ENCODE data around the gene SOHLH2.

Gene SOHLH2, protein sequence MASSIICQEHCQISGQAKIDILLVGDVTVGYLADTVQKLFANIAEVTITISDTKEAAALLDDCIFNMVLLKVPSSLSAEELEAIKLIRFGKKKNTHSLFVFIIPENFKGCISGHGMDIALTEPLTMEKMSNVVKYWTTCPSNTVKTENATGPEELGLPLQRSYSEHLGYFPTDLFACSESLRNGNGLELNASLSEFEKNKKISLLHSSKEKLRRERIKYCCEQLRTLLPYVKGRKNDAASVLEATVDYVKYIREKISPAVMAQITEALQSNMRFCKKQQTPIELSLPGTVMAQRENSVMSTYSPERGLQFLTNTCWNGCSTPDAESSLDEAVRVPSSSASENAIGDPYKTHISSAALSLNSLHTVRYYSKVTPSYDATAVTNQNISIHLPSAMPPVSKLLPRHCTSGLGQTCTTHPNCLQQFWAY

DNA sequence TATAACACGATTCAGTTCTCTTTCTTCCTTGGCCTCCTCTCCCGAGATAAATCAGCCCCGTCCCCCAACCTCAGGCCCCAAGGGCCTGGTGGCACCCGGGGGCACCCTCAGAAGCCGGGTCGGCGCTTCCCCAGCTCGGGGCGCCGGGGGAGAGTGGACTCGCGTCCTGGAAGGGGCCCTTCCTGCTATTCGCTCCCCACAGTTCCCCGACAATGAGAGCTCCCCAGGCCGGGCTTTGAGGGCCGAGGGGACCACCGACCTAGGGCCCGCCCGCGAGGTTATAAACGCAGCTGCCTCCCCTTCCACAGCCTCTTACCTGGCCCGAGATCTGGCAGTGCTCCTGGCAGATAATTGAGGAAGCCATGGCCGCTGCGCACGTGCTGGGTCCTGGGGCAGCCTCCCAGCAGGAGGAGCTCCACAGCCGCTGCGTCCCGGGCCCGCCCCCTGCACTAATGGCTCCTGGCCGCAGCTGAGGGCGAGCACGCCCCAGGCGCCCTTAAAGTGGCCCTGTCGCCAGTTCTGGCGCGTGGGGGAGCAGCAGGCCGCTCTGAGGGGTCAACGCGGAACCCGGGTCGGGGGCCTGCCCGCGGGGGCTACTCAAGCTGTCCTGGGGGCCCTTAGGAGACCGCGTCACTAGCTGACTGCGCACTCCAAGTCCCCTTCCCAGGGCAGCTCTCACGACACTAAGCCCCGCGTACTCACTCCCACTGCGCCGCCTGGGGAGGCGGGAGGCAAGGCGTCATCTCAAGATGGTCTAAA lies at the start of gene SOHLH2:
SOHLH2 (minus strand) TSS at position 394 of the 759 bp plus-strand sequence; CDS start at position 364, 30 bp downstream.
- DNase-seq (ENCODE audit: low spot score) = no peak

DNA sequence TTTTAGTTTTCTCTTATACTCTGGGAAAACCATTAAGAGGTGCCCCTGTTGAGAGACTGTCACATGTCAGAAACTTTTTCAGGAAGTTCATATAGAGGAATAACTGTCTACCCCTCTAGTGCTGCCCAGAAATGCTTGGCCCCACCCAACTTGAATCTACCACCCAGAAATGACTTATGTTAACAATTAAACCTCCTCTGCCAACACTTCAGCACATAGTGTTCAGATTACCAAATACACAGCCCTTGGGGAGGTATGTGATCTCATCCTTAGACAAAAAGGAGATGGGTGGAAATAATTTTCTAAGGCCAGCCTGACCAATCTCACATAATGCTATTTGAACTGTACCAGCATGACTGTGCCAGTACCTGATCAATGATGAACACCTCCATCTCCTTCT lies 47.6 kb upstream of the SOHLH2 start:
- no peak for DNase-seq (ENCODE audit: low spot score)

DNA sequence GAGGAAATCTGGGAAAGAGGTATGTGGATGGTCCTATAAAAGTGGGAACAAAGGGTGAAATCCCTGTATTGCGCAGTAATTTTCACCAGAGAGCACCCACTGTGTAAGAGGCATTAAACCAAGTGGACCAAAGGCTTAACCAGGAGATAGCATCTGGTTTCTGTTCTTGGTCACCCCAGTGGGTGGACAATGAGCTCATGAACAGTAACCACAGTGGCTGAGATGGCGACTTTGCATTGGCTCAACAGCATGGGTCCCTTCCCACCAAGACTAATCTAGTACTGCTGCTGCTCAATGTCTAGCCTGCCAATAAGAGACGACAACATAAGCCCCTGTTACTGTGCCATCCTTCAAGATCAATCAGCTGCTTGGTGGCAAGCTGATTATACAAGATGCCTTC lies 46.7 kb upstream of the SOHLH2 start:
- DNase-seq (ENCODE audit: low spot score) = no peak

DNA sequence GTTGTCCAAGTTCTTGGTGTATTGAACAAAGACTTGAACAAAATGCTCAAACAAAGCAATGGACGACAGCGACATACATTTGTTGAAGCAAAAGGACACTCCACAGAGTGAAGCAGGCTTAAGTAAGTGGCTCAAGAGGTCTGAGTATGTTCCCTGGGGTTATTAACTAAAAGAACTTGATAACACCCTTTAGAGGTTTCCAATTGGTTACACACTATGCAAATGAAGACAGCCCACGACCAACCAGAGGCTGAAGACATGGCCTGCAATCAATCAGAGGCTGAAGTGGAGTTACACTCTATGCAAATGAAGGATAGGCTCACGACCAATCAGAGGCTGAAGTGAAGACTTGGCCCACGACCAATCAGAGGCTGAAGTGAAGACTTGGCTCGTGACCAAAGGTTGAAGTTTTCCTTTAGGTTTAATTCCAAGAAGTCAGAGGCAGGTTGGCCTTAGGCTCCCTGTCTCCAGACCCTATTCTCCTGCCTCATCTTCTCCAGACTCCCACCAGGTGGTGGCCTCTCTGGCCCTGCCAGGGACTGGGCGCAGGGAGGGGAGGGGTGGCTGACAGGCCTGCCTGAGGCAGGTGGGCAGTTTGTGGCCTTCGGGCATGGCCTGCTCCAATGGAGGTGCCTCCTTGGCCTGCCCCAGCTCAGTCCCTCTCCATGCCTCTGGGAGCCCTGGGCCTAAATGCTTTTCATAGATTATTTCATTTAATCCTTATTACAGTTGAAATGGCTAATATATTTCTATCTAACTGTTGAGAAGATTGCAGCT lies 45.2 kb upstream of the SOHLH2 start:
- DNase-seq (ENCODE audit: low spot score) = no peak

DNA sequence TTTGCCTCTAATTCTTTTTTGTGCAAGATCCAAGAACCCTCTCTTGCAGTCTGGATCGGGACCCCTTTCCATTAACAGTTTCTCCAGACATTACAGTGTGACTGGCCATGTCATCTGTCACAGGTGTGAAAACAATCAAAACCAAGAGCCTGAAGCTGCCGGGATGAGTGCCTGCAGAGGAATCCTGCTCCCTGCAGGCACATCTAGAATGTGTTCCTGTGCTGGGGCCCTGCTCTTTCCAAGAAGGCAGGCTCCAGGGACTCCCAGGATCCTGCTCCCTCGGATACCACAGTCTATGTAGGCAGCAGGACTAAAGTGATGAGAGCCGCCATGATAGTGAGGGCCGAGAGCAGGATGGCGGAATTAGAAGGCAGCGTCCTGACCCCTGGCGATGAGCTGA lies 44.5 kb upstream of the SOHLH2 start:
- DNase-seq (ENCODE audit: low spot score) = no peak

DNA sequence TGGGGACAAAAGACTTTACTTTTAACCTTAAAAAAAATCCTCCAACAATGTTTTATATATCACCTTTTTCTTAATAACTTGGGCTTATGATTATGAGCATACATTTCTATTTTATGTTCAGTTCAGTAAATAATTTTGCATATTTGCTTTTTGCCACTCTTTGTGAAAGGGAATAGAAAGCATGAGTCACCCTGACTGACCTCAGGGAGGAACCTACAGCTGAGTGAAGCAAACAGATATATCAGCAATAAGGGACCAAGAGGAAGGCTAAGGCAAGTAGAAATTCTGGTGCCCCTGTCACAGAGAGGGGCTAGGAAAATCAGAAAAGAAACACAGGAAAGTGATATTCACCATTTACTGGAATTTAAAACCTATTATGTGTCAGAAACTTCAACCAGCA lies 37.2 kb upstream of the SOHLH2 start:
- no peak for DNase-seq (ENCODE audit: low spot score)

DNA sequence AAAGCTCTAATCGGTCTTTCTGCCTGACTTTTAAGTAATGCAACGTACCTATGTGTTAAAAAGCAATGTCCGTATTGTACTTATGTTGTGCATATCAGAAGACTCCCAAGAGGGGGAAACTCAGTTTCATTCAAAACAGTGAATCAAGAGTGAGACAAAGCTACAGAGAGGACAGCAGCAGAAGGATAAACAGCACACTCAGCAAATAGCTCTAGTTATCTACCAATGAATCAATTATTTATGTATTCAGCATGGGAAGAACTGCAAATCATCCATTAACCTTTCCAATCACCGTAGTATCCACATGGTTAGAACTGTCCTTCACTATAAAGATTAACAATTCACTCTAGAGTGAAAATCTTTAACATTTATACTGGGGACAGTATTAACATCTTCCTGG lies 36.7 kb upstream of the SOHLH2 start:
- DNase-seq (ENCODE audit: low spot score) = no peak

DNA sequence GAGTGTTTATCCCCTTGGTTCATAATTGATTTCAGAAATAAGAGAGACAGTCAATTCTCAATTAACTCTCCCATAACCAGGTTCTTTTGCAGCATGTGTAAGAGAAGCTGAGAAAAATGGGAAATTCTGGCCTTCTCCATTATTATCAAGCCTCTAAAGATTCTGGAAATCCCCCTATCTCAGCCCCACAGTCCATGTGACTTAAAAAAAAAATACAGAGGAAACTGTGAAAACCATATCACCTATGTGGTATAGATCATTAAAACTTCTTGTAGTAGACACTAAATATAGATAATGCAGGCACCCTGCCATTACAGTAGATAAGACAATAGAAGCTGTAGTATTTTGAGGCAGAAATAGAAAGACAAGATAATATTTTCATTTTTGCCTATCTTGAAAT lies 34.3 kb upstream of the SOHLH2 start:
- no peak for DNase-seq (ENCODE audit: low spot score)

DNA sequence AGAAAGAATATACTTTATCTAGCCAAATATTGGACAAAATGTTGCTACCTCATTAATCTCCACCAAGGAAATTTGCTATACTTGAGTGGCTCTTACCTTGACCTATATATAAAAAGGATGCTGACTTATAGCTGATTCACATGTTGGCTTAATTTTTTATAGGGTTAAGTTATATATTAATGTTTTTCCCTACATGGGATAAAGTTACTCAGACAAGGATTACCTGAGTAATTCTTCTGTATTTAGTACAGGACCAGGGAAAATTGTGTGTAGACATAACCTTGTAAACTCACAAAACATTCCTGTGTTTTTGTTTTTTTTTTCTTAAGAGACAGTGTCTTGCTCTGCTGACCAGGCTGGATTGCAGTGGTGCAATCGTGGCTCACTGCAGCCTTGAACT lies 30.6 kb upstream of the SOHLH2 start:
- no peak for DNase-seq (ENCODE audit: low spot score)

DNA sequence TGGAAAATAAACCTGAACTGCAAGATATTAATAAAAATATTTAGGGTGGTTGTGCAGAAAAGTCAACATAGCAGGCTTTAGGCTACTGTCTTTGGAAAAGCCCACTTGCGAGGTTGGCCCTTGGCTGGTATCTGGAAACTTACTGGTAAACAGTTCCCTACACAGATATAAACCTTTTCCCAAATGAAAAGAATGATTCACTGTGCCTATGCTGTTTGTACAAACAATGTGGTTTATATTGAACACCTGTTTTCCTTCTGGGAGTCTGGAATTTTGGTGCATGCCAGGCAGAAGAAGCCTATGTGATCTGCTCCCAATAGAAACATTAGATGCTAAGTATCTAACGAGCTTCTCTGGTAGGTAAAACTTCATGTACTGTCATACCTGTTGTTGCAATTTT lies 29.7 kb upstream of the SOHLH2 start:
- no peak for DNase-seq (ENCODE audit: low spot score)

DNA sequence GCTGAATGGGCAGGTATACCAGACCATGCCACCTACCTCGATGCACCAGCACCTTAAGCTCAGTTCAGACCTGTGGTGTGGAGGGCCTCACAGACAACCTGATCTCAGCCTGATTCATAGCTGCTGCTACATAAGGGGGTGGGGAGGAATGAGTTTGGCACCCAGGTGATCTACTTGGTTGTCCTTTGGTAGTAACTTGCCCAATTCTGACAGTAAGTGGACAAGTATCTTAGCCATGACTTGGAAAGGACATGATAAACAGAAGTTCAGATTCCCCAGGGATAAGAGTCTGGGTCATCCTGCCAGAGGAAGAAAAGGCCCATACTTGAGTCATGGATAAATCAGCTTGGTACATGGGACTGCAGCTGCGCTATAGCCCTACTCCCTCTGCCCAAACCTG lies 28.4 kb upstream of the SOHLH2 start:
- DNase-seq (ENCODE audit: low spot score) = no peak

DNA sequence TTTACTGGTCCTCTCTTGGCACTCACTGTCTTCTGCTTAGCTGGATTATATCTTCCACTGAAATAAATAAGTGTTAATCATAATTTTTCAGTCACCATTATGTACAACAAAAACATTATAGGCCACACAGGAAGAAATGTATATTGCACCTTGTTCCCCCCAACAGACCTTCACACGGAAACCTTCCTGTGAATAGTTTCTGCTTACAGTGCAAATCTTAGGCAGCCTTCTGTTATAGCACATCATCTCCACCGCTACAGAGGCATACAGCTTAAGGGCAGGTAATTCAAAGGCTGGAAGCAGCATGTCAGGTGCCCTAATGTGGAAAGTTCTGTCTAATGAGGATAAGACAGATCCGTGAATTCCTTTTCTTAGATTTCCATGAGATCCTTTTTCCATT lies 16.9 kb upstream of the SOHLH2 start:
- DNase-seq (ENCODE audit: low spot score) = no peak

DNA sequence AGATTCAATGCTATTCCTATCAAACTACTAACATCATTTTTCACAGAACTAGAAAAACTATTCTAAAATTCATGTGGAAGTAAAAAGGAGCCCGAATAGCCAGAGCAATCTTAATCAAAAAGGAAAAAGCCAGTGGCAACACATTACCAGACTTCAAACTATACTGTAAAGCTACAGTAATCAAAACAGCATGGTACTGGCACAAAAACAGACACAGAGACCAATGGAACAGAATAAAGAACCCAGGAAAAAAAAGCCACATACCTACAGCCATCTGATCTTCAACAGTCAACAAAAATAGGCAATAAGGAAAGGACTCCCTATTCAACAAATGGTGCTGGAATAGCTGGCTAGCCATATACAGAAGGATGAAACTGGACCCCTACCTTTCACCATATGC lies 10.4 kb upstream of the SOHLH2 start:
- DNase-seq (ENCODE audit: low spot score) = no peak

DNA sequence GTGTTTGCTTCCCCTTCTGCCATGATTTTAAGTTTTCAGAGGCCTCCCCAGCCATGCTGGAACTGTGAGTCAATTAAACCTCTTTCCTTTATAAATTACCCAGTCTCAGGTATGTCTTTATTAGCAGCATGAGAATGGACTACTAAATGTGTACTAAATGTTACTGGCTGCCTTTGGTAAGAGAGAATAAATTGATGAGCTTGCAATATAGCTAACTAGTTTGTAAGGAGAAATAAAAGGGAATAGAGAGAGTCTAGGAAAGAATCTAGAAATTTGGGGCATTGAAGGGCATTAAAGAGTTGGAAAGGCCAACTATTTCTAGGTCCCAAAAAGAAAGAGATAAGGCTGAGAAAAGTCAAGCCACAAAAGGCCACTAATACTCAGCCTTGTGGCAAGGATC lies 5.5 kb upstream of the SOHLH2 start:
- no peak for DNase-seq (ENCODE audit: low spot score)

DNA sequence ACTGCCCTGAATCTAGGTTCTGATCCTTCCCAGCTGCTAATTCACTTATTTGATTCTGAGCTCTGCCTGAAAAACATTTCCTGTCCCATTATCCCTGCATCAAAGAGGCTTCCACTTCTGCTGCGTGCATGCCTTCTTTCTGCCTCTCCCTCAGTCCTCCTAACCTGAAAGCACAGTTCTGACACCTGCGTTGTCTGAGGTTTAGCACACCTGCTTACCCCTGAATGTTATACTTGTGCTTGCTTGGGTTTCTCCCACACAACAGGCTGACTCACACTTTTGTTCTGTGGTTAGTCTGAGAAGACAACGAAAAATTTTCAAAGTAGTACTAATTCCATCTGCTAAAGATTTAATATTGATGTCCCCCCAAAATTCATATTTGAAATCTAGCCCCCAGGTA lies 3.1 kb upstream of the SOHLH2 start:
- DNase-seq (ENCODE audit: low spot score) = no peak

DNA sequence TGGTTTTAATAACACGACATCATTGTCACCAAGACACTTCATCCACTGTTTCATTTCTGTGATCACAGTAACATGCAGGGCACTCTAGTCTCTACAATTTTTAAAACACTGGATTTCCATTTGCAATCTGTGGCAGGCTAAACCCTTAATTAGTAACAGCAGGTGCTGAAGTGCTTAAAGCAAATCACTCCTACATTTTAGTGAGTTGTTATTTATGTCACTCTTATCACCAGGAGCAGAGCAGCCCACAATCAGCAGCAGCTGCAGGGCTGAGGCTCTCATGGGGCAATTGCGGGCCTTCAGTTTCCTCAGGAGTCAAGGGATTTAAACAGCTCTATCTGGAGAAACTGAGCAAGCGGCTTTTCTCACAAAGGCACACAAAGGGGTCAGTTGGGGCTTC lies 1.6 kb downstream of the SOHLH2 start:
- DNase-seq (ENCODE audit: low spot score) = no peak

DNA sequence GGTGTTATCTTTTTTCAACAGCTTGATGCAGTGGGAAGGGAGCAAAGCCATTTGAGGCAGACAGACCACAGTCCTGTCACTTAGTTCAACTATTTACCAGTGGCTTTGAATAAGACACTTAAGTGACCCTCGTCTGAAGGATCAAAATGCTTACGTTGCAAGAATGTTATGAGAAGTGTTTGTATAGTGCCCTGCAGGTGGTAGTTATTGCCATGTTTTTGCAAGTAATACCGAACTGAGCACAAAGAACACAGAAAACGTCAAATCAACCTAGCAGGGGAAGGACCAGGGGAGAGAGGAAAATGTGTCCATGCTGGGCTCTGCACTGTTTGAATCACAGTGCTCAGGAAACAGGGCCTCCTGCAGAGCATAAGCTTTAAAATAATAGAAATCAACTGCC lies 2.8 kb downstream of the SOHLH2 start:
- no peak for DNase-seq (ENCODE audit: low spot score)

DNA sequence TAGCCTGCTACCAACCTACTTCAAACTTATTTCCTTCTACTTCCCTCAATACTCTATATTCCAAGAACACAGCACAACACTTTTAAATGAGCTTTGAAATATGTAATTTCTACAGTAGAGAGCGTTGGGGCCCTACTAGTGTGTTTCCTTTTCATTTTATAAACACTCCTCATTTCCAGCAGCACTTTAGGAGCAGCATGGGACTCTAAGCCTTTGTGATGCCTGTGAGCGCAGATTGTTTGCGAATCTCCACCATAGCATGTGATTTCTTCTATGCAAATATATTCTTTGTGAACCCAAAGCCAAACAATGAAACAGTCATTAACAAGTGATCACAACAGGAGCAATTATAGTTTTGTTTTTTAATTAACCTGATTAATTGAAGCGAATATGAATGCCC lies 3.6 kb downstream of the SOHLH2 start:
- no peak for DNase-seq (ENCODE audit: low spot score)

DNA sequence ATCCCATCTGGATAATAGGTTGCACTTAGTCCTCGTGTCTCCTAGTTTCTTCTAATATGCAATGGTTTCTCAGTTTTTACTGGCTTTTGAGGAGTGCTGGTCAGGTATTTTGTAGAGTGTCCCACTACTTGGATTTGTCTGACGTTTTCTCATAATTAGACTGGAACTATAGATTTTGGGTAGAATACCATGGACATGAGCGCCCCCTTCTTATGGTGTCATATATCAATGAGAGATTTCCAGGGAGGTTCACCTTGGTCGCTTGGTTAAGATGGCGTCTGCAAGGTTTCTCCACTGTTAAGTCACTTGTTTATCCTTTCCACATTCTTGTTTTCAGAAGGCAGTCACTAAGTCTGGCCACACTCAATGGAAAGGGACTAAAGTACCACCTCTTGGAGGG lies 6.7 kb downstream of the SOHLH2 start:
- DNase-seq (ENCODE audit: low spot score) = no peak

DNA sequence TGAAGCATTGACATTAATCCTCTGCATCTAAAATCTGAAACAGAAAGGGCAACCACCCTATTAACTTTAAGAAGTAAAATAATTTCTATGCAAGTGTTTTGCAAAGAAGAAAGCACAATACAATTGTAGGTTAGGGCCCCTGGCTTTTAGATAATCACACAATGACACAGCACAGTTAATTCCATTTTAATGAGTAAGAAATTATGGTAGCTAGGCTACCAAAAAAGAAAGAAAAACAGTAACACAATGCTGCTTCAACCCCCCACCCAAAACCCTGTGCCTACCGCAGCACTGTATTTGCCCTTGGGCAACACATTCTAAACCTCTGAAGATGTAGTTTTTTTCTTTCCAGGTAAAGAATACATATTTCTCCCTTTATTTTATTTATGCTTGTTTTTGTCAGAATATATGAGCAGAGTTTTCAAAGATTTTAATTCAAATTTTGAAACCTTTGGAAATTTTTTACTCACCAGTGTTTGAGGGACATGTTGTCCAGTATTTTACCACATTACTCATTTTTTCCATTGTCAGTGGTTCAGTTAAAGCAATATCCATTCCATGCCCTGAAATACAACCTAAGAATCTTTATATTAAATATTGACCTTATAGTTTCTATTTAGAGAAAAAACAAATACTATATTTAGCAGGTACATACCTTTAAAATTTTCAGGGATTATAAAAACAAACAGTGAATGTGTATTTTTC lies 21.1 kb downstream of the SOHLH2 start:
- no peak for DNase-seq (ENCODE audit: low spot score)

DNA sequence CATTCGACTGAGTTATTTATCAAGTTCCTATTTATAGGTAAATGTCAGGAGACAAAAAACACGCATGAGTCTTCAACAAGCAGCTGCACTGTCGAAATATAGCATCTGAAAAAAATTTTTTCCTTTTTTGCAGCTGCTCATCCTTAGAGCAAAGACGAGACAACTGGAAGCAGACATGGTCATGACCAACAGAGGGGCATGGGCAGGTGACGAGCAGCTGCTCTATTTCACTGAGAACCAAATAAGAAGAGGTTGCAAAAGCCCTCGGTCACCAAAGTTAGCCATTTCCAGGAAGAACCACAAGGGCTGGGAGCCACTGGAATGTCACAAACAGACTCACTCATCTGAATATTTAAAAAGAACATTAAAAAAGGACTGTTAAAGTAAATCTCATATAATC lies 22.2 kb downstream of the SOHLH2 start:
- DNase-seq (ENCODE audit: low spot score) = no peak

DNA sequence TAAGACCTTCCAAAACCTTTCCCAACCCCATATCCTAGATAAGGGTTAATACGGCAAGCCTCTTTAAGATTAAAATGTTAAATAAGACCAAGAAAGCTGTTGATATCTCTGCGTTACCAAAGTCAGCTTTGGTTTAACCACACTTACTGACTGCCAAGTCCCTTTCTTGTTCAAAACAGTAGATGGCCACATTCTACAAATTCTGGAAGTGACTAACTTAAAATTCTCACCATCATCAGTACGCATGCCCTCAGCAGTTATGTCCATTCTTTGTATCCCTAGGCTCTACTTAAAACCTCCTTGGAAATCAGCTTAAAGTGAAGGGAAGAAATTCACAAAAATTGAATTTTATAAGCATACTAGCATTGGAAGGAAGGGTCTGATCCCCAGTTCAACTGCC lies 23.6 kb downstream of the SOHLH2 start:
- no peak for DNase-seq (ENCODE audit: low spot score)

All from Ammon's horn (tissue), 1 donor.